ENCODE measurements around the gene FAM107B. TPM values are rescaled to one million over a fixed set of nuclear protein-coding genes. Genes with fewer than 3 reads are reported as not detected.
"Not testable (repeated sequence)": the region's sequence is repeated elsewhere in the genome, so short reads cannot be mapped to it uniquely, and the experiment has no call there.

FAM107B gene
- total RNA-seq, 1 experiment from 2014 or later, result 14.3 TPM

DNA sequence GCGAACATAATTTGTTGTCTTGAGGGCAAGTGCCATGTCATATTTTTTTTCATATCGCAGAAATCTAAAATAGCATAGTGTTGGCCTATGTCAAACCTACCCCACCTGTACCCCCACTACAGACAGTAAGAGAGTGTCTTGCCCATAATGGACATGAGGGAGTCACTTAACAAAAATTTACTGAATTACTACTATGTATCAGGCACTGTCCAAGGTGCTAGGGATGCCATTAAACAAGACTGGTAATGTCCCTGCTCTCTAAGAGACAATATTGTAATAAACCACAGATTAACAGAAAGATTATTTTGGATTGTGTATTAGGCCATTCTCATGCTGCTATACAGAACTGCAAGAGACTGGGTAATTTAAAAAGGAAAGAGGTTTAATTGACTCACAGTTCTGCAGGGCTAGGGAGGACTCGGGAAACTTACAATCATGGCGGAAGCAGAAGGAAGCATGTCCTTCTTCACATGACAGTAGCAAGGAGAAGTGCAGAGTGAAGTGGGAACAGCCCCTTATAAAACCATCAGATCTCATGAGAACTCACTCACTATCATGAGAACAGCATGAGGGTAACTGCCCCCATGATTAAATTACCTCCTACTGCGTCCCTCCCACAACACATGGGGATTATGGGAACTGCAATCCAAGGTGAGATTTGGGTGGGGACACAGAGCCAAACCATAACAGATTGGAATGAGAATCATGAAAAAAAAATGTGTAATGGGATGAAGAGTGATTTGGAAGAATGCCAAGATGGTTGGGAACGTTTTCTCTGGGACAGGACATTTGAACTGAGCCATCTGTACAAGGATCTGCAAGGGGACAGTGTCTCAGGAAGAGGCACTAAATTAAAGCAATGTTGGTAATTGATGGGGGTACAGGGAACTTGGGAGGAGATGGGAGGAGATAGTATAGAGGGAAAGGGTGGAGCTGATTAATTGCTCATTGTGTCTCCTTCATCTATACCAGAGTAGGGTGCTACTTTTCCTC is 108.5 kb downstream of the FAM107B start:
- DNase-seq (ENCODE audit: low read depth), result no peak

DNA sequence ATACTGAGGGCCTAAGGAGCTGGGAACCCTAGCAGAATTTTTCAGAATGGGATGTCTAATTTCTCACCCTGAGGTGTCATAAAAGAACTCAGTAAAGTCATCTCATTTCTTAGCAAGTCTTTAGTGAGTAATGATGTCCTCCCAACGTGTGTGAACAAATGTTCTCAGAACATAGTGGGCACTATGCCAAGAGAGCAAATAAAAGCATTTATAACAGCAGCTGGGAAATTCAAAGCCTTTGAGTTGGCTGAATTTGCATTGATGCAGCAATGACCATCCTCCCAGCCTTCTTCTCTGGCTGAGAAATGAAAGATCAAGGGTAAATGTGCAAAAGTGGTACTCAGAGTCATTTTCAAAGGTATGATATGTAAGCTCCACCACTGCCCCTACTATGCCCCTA is 109.4 kb downstream of the FAM107B start:
- no peak for DNase-seq (ENCODE audit: low read depth)

DNA sequence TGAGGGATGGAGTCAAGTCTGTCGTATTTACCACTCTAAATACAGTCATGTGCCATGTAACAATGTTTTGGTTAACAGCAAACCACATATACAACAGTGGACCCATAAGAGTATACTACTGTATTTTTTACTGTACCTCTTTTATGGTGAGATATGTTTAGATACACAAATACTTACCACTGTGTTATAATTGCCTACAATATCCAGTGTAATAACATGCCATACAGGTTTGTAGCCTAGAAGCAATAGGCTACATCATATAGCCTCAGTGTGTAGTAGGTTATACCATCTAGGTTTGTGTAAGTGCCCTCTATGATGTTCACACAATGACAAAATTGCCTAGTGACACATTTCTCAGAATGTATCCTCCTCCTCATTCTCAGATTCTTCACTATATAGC is 110.4 kb downstream of the FAM107B start:
- no peak for DNase-seq (ENCODE audit: low read depth)

DNA sequence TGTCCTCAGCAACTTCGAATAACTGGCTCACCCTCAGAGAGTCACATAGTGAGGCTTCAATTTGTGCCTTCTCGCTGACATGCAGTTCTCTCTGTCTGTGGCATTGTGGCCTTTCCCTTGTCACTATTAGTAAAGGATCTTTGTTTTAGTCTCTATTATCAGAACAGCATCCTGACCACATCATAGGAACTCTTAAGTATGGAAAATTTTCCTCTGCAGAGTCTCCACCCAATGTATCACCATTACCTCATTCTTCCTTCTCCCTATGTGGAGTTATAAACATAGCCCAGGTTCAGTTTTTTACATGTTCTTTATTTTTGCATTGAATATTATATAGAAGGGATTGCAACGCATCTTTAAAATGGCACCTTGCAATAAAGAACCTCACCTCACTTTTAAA is 112.9 kb downstream of the FAM107B start:
- no peak for DNase-seq (ENCODE audit: low read depth)

DNA sequence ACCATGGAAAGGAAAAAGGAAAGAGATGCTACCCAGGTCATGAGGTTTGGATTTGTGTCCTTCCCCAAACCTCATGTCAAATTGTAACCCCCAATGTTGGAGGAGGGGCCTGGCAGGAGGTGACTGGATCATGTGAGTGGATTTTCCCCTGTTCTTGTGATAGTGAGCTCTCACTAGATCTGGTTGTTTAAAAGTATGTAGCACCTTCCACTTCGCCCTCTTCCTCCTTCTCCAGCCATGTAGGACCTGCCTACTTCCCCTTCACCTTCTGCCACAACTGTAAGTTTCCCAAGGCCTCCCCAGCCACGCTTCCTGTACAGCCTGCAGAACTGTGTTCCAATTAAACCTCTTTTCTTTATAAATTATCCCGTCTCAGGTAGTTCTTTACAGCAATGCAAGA is 113.9 kb downstream of the FAM107B start:
- no peak for DNase-seq (ENCODE audit: low read depth)

DNA sequence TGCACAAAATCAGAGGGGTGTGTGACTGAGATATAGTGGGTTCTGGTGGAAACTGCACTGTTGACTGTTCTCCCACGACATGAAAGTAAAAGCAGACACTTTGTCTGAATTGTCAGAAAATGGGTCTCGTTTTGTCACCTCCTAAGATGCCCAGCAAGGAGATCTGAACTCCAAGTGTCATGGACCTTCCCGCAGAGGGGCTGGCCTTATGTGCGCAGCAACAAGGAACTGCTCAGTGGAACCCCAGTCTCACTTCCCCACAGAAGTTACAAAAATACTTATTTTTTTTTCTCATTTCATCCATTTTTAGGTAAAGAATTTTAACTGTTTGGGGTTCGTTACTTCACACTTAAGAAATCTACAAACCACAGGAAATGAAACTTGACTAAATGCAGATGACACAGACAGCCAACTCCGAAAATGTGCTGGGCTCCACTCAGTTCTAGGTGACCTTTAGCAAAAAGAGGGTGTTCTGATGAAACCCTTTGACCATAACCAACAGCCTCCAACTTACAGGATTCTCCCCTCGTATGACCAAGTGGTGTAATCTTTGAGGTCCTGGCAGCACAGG is 115.0 kb downstream of the FAM107B start:
- DNase-seq (ENCODE audit: low read depth), result no peak

DNA sequence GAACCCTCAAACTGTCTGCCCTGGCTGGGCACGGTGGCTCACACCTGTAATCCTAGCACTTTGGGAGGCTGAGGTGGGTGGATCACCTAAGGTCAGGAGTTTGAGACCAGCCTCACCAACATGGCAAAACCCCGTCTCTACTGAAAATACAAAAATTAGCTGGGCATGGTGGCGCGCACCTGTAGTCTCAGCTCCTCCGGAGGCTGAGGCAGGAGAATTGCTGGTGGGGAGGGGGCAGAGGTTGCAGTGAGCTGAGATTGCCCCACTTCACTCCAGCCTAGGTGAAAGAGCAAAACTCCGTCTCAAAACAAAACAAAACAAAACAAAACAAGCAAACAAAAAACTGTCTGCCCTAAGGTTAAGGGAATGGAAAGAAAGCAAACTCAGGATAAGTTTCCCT is 115.6 kb downstream of the FAM107B start:
- DNase-seq (ENCODE audit: low read depth), result not testable (repeated sequence)

DNA sequence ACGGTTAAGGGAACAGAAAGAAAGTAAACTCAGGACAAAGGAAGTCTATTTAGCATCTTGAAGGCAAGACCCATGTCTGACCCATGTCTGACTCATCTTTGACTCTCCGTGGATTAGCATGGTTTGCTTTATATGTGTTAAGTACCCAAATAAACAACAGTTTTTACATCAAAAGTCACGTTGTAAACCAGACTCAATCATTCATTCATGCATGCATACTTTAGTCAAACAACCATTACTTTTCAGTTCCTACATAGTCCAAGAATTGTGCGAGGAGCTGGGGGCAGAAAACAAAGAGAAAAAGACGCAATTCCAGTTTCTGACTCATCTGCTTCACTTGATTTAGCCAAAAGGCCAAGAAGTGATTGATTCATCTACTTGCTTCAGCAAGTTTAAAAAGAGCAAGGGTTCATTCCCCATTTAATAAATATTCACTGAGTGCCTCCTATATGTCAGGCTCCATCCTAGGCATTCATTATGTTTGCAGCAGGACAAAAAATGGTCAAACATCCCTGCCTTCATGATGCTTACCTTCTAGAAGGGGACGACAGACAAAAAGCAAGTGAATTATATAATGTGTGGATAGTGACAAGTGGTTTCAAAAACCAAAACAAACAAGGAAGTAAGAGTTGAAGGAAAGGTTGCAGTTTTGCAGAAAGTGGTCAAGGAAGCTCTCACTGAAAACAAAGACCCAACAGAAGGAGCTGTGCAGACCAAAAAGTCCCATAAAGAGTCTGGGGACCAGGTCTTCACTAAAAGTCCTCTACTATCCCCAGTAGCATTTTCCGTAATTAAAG is 116.2 kb downstream of the FAM107B start:
- peak; percentile 44 for DNase-seq (ENCODE audit: low read depth)

DNA sequence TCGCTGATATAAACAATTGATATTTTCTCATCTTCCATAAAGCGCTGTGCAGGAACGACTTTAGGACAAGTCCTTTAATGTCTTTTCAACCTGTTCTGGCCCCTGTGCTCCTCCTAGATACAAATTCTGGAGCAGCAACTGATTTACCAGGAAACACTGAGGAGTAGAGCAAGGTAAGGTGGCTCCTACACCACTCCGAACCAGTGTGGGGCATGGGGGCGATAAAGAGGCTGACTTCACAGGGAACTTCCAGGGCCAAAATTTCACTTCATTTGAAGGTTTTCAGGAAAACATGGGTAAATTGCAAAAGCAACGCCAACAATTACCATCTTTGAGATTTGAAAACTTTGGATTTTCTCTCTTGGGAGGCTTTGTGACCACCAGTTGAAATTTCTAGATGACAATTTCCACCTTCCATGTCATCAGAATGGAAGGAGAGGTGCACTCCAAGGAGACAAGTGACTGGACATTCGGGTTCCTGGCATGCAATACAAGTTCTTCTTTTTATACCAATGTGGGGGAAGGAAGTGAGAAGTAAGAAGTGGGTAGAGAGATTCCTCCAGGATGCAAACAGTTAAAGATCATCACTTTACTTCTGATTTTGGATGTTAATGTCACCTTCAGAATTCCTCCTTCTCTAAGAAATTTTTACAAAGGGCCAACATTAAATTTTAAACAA is 118.5 kb downstream of the FAM107B start:
- no peak for DNase-seq (ENCODE audit: low read depth)

DNA sequence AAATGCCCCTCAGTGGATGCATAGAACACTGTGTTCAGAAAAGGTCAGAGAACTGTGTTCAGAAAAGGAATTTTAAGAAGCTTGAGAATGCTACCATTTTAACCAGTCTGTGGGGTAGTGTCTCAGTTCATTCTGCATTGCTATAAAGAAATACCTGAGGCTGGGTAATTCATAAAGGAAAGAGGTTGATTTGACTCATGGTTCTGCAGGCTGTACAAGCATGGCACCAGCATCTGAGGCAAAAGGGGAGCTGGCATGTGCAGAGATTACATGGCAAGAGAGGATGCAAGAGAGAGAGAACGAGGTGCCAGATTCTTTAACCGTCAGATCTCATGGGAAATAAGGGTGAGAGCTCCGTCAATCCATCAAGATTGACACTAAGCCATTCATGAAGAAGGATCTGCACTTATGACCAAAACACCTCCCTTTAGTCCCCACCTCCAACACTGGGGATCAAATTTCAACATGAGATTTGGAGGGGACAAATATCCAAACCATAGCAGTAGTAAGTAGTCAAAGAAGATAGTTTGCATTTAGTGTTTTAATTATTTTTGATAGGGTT is 119.8 kb downstream of the FAM107B start:
- DNase-seq (ENCODE audit: low read depth), result no peak

DNA sequence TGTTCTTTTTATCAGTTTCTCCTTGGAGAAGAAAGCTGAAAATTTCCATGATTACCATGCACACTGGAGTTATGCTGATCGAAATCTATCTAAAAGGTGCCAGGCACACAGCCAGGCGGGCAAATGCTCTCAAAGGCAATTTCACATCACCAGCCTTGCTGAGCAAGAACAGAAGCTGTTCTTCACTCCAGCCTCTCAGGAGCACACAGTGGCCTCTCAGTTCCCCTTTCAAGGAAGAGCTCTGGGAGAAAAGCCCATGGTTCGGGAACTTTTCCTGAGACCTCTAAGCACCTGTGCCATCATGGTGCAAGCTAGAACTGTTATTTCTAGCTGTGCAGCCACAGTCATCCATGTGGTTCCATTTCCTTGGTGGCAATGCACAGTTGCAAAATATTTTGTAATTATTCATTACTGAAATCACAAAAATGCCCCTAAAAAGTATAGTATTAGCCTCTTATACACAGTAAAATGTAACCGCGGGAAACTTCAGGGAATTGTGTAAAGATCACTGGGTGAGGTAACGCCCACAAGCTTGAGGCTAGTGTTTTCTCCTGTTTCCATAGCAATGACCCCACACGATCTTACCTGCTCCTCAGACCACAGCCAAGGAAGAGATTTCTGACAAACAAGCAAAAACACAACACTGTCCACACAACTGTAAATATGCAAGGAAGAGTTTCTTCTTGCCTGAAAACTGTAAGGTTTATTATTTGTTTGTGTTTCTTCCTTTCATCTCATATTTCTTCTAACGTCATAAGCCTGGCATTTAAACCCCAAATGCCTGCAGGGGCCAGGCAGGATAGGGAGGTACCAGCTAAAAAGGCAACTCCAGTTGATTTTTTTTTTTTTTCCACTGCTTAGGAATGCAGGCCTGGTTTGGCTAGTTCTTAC is 121.2 kb downstream of the FAM107B start:
- DNase-seq (ENCODE audit: low read depth), result peak; percentile 65

DNA sequence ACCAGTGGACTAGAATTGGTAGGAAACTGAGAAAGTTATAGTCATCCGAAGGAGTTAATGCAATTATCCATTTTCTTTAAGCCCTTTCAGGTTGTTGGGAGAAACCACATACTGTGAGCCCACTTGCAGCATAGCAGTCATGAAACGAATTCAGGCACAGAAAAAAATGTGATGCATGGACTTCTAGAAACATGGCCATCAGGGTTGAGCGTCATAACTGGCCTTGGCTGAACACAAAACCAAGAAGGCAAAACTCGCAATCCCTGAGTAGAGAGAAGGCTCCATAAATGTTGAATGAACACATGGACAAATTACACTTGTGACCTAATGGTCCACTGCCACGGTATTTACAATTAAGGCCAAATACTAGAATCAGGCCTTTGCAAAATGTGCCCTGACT is 121.9 kb downstream of the FAM107B start:
- no peak for DNase-seq (ENCODE audit: low read depth)

DNA sequence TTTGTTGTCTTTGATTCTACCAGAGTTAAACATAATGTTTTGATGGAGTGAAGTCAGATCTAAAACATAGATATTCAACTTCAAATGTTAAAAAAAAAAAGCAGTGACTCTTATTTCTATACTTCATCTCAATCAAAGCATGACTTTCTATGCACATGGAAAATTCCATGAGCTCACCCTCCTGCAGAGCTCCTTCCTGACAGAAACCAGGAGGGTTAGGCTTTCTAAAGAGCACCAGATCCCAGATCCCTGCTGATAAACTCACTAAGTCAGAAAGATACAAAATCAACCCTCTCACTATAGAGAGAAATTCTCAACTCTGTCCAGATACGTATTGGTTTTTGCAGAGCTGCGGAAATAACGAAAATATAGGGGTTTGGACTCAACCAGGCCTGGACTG is 122.6 kb downstream of the FAM107B start:
- DNase-seq (ENCODE audit: low read depth), result no peak

DNA sequence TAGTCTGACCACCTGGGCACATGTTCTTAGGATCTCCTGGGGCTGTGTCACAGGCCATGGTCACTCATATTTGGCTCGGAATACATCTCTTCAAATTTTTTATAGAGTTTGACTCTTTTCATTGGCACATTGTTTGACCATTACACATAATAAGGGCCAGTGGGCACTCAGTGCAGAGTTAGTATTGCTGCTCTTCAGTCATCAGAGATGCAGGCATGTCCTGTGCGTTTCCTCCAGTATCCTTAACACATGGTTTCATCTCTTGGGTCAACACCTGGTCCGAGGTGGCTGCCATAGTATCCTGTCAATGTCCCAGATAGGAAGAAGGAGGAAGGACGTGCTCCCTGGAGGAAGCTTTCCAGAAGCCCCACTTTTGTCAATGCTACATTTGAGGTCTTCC is 125.0 kb downstream of the FAM107B start:
- no peak for DNase-seq (ENCODE audit: low read depth)

DNA sequence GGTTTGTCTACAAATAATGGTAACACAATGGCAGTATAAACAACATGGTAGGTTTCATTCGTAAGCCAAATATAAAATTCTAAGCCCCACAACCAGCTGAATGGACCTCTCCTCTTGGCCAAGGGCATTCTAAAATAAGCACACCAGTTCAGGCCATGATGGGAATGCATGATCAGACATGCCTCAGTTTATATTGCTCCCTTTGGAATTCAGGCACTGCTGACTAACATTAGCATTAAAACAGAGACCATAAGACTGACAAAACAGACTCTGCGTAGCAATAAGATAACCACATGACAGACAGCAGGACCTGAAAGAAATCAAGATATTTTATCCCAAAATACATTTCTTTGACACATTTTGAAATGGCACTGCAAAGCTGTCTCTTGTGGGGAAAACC is 125.8 kb downstream of the FAM107B start:
- no peak for DNase-seq (ENCODE audit: low read depth)

DNA sequence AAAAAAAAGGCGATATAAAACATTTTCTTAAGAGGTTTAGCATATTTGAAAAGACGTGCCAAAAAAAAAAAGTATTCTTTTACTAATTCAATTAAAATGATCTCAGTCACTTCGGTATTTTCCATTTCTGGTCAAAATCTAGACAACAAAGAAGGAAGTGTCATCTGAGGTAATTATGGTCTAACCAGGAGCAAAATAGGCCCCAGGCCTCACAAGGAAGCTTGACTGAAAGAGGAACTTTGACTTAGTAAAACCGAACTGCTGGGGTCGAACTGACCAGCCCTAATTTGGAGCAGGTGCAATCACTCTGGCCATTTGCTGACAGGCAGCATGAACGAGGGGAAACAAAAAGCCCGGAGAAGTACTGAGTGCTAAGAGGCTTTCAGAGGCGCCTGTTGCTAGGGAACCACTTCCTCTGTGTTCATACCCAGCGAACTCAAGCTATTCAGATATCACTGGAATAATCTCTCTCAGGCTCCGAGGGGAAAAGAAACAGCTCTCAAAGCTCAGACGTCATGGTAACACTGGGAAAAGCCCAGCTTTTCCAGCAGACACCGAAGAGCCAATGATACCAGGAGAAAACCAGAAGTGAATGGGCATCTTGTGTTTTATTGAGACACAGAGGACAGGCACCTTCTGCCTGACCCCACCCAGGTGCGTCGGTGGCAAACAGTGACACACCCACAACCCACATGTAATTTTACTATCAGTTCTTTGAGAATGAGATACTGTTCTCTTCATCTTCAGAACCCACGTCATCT is 126.5 kb downstream of the FAM107B start:
- DNase-seq (ENCODE audit: low read depth), result peak; percentile 45

DNA sequence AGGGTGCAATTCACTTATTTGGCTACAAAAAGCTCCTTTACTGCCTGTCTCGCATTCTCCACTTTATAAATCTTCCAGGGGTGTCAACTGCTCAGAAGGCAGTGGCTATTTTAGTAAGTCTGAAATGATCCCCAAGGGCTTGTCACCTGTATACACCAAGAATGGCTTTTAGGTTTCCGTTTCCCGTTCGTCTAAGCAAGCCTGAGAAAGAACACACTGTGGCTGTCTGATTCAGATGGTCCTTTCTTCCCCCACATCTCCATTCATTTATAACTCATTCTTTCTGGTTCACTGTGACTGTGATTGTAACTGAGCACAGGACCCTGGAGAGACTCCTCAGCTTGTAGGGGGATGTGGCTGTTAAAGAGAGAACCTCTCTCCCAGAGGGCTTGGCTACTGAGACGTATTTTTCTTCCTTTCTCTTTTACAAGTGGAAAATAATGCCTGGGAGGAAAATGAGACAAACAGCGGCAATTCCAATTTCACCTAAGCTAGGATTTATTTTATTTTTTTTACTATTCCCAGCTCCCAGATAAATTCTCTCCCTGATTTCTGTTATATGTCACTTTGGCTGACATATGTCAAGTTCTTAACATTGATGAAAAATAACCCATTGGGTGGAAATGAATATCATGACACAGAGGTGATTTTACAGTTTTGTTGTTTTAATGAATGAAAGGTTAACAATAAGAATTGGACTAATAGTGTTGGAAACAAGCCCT is 129.3 kb downstream of the FAM107B start:
- no peak for DNase-seq (ENCODE audit: low read depth)

DNA sequence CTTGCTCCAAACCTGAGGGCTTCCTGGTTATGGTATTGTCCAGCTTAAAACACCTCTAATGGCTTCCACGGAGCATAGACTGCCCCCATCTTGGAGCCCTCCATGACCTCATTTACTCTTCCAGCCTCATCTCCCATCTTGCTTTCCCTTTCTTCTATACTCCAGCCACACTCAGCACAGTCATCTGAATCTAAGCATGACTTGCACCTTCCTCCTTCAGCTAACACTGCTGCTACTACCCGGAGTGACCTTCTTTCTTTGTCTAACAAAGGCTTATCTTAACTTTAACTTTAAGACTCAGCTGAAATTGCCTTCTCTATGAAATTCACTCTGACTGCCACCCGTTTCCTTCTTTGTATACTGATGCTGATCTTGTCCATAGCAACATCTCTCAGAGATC is 135.1 kb downstream of the FAM107B start:
- DNase-seq (ENCODE audit: low read depth), result no peak
